Epithelial cell of esophagus (primary cell): ENCODE measurements around the gene DSCAML1.

ENCODE experiments used
- DNase-seq: peaks from one replicate; pipeline ENCODE4 v3.0.0; 2010; ENCODE audit warnings: low read depth
- H3K4me3 ChIP-seq: 2 replicates; pipeline ENCODE4 v1.5.1; 2011; ENCODE audit warnings: mild to moderate bottlenecking, low read length, control low read depth
- TF ChIP-seq, protein P1 (sequence below): IDR thresholded peaks from 2 replicates; pipeline ENCODE4 v1.5.1; 2011; ENCODE audit warnings: low read depth, mild to moderate bottlenecking, low read length, control low read depth, inconsistent platforms; ENCODE audit not compliant: insufficient read depth; ENCODE audit errors: missing control alignments

Gene DSCAML1

DNA sequence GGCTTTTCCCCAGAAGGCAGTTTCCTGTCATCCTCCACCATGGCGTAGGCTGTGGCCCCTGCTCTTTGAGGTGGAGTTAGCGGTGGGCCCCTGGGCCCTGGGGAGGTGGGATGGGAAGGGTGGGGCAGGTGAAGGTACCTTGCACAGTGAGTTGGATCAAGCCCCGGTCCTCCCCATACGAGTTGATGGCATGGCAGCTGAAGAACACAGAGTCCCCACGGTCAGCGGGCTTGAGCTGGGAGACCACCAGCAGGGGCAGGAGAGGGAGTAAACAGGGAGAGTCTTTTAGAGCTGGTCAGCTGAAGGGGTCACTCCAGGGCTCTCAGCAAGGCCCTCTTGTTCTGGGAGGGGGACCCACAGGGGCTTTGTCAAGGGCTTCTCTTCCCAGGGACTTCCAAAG lies 316.0 kb downstream of the DSCAML1 start:
- TF ChIP-seq, protein P1, sequence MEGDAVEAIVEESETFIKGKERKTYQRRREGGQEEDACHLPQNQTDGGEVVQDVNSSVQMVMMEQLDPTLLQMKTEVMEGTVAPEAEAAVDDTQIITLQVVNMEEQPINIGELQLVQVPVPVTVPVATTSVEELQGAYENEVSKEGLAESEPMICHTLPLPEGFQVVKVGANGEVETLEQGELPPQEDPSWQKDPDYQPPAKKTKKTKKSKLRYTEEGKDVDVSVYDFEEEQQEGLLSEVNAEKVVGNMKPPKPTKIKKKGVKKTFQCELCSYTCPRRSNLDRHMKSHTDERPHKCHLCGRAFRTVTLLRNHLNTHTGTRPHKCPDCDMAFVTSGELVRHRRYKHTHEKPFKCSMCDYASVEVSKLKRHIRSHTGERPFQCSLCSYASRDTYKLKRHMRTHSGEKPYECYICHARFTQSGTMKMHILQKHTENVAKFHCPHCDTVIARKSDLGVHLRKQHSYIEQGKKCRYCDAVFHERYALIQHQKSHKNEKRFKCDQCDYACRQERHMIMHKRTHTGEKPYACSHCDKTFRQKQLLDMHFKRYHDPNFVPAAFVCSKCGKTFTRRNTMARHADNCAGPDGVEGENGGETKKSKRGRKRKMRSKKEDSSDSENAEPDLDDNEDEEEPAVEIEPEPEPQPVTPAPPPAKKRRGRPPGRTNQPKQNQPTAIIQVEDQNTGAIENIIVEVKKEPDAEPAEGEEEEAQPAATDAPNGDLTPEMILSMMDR = no peak
- no peak overlapping the region for H3K4me3 ChIP-seq
- DNase-seq = no peak

DNA sequence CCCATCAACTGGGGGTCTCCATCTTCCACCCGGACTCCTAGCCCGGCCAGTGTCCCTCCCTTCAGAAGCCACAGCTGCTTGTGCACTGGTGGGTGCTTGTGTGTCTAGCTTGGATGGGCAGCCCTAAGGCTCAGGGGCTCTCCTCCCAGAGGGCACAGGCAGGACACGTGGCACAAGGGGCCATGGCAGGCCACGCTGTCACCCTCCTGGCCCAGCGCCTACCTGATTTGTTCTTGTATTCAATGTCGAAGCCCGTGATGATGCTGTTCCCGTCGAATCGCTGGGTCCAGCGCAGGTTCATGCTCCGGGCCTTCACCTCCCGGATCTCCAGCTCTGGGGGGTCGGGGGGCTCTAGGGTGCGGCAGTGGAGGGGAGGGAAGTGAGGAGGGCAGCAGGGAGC lies 316.8 kb downstream of the DSCAML1 start:
- TF ChIP-seq, protein P1 = no peak
- no peak overlapping the region for H3K4me3 ChIP-seq
- DNase-seq = no peak

DNA sequence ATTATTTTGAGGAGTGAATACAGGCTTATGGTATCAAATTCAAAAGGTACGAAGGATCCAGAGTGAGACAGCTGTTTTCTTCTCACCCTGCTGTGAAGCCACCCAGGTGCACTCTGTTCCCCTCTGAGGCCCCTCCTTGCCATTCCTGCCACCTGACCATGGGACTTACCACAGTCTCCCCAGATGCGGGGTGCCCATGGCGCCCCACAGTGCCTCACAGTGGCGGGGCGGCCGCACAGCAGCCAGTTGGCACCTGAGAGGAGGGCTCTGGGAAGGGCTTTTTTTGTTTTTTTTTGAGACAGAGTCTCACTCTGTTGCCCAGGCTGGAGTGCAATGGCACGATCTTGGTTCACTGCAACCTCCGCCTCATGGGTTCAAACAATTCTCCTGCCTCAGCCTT lies 317.6 kb downstream of the DSCAML1 start:
- DNase-seq = no peak
- H3K4me3 ChIP-seq = no peak overlapping the region
- TF ChIP-seq, protein P1 = no peak

DNA sequence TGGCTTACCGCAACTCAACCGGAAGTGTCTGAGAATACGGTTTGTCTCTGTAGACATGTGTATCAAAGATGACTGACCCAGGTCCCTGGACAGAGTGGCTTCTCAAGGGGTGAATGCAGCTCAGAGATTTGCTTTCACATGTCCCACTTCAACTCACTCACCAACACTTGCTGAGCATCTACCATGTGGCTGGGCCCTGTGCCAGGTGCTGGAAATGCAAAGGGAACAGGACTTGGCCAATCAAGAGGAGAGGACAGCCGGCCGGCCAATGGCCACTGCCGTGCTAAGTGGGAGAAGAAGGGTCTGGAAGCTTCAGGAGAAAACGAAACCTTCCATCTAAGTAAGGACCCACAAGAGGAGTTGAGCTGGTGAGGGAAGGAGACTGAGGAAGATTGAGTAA lies 318.1 kb downstream of the DSCAML1 start:
- H3K4me3 ChIP-seq = no peak overlapping the region
- TF ChIP-seq, protein P1 = no peak
- DNase-seq = no peak

DNA sequence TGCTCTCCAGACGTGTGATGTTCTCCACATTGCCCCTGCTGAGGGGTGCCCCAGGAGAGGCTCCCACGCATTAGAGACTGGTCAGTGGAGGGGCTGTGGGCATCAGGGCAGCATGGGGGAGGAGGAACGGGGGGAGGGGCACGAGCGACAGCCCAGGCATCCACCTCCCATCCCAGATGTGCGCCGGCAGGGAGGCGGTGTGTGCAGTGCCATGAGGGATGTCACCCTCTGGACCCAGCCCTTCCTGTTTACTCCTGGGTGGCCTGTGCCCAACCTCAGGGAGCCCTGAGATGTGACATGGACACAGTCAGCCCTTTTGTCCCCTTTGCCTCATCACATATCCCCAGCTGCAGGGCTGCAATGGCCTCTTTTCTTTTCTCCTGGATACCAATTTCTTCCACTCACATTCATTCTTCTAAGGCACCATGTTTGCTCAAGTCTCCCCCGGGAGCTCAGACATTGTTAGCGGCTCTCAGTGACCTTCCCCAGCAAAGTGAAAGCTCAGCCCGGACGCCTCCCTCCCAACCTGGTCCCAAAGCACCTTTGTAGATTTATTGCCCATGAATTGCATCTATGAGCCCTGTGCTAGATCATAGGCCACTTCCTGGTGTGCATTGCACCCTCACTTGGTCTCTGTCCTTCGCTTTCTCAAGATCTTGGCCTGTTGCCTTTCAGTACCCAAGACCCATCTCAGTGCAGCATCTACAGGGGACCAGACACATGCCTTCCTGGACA lies 318.7 kb downstream of the DSCAML1 start:
- DNase-seq = no peak
- TF ChIP-seq, protein P1 = no peak
- no peak overlapping the region for H3K4me3 ChIP-seq

DNA sequence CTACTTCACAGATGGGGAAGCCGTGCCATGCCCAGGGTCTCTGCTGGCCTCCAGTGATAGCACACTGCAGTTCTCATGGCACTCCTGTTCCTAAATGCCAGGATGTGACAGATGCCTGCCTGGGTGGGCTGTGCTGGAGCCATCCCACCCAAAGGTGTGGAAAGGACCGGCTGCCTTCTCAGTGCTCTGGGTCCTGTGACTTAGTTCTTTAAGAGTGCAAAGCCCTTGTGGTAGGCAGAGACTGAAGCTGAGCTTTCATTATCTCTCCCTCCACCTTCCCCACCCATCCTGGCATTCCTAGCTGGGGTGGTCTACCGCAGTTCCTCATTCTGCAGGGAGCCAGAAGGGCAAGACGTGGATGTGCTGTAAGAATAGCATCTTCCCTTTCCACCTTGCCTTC lies 319.3 kb downstream of the DSCAML1 start:
- H3K4me3 ChIP-seq = no peak overlapping the region
- TF ChIP-seq, protein P1 = no peak
- DNase-seq = no peak

DNA sequence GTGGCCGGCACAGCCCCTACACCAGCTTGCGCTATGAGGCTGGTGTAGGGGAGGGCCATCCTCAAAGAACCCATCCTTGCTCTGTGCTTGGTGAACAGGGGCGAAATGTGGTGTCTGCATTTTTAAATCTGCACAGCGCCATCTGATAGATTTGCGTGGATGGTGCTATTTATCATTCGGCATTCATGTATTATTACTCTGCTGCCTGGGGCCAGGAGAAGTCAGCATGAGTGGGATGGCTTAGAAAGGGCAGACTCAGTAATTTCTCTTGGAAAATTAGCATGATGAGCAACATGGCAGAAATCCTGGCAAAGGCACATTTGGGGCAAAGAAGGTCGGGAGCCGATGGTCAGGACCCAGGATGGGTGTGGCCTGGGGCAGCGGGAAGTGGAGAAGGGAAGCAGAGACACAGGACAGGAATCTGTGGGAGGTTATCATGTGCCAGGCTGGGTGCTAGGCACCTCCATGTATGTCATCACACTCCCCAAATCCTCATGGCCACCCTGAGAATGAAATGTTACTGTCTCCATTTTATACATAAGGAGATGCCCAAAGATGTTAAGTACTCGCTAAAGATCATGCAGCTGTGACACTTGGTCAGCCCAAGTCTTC lies 320.4 kb downstream of the DSCAML1 start:
- H3K4me3 ChIP-seq = no peak overlapping the region
- no peak for DNase-seq
- TF ChIP-seq, protein P1 = no peak
